ENCODE measurements around the gene PPM1L.

DNA sequence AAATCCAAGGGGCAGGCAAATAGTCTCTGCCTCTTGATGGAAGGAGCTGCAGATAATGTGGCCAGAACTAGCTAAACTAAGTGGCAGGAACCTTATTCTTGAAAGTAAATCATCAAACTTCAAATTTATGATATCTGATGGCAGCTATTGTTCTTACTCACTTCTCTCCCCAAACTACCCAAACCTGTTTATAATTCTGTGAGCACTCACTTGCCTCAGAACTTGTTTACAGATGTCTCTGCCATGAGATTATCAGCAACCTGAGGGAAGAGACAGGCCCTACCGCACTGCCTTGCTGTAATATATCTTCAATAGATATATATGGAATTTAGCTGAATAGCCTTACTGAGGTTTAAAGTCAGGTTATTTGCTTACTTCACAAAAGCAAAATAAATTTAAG is 351.3 kb downstream of the PPM1L start:
- TF ChIP-seq, protein P1, sequence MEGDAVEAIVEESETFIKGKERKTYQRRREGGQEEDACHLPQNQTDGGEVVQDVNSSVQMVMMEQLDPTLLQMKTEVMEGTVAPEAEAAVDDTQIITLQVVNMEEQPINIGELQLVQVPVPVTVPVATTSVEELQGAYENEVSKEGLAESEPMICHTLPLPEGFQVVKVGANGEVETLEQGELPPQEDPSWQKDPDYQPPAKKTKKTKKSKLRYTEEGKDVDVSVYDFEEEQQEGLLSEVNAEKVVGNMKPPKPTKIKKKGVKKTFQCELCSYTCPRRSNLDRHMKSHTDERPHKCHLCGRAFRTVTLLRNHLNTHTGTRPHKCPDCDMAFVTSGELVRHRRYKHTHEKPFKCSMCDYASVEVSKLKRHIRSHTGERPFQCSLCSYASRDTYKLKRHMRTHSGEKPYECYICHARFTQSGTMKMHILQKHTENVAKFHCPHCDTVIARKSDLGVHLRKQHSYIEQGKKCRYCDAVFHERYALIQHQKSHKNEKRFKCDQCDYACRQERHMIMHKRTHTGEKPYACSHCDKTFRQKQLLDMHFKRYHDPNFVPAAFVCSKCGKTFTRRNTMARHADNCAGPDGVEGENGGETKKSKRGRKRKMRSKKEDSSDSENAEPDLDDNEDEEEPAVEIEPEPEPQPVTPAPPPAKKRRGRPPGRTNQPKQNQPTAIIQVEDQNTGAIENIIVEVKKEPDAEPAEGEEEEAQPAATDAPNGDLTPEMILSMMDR (optimal IDR thresholded peaks at IDR 0.05 in 1 of 3, IDR thresholded peaks at IDR 0.05 in 1 of 3, conservative IDR thresholded peaks at IDR 0.05 in 1 of 3; ENCODE audit: extremely low read depth in 1 of 3, insufficient read depth in 2 of 3, low read length in 3 of 3) = no peak
- no peak for TF ChIP-seq EZH2 (IDR thresholded peaks at IDR 0.05; ENCODE audit: low read length)

All from keratinocyte (primary cell).